GM18508 (cell line): ENCODE results near the gene PDHX.
A peak's percentile ranks its signal among the peaks of the same experiment; 100 is the strongest.

Source experiments
- ATAC-seq: cut with Tn5 transposase; IDR thresholded peaks from one replicate; pipeline ENCODE4 v1.9.1; 2021; ENCODE audit warnings: moderate number of reproducible peaks; ENCODE audit not compliant: insufficient read depth, unreplicated experiment

PDHX gene

DNA sequence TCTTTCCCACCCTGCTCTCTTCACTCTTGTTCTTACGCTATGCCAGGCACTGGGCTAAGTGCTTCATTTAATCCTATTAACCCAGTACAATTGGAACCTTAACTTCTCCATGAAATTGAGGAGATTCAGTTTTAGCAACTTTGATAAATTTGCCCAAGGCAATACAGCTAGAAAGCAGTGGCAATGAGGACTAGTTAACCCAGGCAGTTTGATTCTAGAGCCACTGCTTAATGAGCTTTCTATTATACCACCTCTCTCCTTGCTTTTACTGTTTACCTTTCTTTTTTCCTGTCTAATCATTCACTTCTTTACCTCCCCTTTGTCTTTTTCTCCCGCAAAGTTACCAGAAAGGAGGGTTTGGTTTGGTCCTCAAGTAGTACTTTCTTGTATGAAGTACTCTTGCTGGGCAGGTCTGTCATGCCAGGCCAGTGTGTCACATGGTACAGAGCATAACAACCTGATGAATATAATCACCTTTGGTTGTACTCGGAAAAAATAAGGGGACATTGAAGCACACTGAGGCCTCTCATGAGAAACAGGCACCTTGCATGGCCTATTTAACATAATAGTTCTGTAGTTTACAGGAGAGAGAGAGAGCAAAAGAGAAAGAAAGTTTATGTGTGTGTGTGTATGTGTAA, 70.6 kb downstream of the PDHX start:
- no peak for ATAC-seq

DNA sequence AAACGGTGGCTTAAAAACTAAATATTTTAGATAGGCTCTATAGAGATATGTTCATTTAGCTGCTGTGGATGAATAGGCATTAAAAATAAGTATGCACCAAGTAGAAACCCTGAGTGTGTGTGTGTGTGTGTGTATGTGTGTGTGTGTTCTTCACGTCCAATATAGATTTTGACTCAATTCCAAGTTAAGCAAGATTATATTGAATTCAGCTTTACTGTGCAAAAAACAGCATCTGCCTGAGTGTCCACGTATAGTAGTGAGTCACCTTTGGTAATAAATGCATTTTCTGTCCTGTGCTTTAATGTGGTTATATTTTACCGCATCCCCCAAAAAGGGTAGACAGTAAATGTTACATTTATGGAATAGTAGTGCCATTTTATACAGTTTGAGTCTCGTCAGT, 71.2 kb downstream of the PDHX start:
- ATAC-seq, result no peak

DNA sequence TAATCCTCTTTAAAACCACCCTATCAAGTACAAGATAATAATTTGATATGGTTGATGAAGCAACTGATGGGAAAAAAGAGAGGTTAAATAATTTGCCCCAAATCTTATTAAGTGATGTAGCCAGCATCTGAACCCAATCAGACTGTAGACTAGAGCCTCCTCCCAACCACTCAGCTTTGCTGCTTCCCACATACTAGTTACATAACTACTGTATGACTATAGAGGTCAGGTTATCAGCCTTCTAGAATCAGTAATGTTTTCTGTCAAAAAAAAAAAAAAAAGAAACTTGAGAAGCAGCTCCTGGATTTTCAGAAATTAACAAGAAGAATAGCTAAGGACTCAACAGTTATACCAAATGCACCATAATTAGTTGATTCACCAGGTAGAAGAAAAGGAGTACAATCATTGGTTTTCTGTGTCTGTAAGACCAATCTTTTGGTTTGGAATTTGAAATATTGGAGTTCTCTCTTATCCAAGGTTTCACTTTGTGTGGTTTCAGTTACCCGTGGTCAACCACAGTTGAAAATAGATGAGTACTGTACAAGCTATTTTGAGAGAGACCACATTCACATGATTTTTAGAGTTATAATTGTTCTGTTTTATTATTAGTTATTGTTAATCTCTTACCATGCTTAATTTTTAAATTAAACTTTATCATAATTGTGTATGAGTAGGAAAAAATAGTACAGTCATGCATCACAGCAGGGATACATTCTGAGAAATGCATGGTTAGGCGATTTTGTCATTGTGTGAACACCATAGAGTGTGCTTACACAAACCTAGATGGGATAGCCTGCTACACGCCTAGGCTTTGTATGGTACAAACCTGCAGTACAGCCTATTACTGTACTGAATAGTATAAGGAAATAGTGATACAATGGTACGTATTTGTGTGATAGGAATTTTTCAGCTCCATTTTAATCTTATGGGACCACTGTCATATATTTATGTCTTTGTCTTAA, 72.2 kb downstream of the PDHX start:
- no peak for ATAC-seq

DNA sequence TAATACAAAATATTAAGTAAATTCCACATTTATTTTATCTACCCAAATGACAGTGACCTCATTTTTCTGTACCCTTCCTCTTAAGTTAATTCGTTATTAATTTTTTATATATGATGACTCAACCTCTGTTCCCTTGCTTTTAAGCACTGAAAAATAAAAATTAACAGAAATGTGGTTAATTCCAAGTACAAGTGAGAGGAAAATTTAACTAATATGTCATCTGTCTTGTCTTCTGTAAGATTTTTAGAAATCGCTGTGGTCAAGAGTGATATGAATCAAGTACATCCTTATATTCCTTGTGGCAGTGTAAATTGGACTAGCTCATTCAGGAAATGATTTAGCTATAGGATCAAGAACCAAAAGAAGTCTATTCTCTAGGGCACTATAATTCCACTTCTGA, 74.5 kb downstream of the PDHX start:
- ATAC-seq, result no peak

DNA sequence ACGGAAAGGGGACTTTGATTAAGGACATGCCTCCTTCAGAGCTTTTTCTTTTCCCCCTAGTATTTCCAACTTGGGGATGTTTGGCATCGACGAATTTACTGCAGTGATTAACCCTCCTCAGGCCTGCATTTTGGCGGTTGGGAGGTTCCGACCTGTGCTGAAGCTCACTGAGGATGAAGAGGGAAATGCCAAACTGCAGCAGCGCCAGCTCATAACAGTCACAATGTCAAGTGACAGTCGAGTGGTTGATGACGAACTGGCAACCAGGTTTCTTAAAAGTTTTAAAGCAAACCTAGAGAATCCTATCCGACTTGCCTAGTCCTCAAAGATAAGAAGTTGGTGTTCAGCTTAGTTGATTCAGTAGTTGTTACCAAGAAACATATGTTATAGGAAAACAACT, 78.4 kb downstream of the PDHX start:
- ATAC-seq, result no peak

DNA sequence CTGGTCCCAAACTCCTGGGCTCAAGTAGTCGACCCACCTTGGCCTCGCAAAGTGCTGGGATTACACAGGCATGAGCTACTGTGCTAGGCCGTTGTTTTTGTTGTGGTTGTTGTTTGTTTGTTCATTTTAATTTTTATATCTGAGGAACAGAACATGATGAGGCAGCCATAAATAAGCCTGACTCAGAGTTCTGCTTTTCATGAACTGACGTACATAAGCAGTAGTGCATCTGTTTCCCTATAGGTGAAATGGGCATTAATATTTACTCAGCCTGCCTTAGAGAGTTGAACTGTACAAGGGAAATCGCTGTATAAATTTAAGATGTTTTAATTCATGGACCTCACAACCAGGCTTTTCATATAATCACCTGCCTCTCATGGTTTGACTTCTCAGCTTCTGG, 80.5 kb downstream of the PDHX start:
- no peak for ATAC-seq

DNA sequence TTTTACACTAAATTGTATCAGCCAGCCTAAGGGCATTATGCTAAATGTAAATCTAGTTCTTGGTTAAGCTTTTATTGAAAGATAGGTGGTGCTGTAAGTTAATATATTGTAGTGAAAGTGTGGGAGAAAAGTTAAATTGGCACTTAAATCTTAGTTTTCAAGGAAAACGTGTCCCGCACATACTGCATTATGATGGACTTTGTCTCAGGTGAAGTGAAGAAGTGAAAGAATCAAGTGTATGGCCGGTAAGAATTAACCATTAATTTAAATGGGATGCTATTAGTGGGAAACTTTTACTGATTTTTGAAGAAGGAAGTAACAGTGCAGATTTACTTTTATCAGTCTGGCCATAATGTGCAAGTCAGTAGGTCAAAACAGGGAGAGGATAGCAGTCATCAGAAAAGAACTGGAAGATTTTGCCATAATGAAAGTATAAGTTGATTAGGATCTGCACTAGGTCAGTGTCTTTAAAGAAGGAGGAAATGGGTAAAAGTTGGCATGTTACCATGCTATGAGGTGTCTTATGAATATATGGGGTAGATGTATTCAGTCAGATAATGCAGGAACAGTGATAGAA, 81.6 kb downstream of the PDHX start:
- ATAC-seq, result no peak

DNA sequence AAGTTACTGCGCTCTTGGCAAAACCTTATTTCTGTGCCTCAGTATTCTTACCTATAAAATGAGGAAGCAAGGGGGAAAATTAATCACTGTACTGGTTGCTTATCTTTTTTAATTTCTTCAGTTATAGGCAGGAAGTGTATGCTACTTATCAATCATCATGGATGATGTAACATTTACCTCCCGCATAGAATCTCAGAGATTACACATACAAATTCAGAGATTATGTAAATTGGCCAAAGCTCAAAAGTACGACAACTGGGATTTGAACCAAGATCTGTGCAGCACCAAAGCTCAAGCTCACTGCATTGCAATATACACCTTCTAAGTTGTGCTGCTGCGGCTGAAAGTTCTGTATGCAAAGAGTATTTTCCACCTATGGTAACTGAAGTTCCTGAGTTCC, 83.0 kb downstream of the PDHX start:
- ATAC-seq, result no peak

DNA sequence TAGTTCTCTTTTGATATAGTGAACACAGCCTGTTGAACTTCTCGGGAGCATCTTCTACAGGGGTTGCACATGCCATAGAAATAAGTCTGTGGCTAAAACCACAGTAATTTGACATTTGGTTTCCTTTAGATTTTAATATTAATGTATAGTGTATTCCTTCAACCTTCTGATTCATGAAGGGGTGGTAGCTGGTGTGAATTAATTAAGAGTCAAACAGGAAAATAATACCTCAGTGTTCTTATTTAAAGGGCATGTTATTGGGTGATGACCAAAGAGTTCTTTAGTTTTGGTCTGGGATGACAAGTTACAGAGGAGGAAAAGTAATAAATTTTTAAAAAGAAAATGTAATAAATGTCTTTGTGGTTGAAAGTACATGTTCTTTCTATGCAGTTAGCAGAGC, 86.8 kb downstream of the PDHX start:
- ATAC-seq, result no peak

DNA sequence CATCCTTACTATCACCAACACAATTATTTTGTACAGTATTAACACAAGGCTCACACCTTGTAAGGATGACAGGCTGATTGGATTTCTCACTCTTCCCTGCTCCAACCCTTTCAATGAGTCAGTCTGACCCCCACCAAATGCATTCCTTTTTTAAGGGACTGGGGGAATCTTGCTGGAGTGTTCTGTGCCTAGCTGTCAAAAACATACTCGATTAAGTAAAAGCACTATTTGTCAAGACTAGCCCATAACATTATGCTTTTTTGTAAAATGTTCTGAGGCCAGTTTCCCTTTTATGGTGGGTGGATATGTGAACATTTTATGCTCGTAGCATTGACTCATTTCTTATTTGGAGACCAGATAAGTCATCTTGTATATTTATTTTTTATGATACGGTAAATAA, 87.2 kb downstream of the PDHX start:
- ATAC-seq, result no peak

DNA sequence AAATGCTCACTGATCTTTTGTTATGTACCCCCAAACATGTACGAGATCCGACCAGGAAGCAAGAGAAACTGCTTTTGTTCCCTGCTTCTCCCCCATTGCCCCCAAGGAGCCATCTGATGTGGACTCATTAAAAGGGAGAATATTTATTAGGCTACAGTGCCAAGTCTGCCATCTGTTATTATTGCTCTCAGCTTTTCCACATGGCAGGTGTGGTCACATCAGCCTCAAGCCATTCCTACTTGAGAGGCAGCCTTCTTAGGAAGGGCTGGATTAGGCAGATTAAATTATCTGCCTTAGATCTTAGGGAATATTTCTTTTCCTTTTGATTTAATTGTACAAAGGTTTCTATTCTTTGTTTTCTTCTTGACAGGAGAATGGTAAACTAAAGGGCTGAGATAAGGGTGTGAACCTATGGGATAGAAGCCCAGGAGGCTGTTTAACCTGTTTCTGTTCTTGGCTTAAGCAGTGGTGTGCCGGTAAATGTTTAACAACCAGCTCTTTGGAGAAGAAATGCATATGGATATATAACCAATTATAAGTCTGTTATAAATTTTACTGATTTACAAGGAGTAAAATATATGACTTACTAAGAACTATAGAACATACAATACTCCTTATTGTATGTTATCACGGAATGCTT, 88.8 kb downstream of the PDHX start:
- ATAC-seq, result no peak

DNA sequence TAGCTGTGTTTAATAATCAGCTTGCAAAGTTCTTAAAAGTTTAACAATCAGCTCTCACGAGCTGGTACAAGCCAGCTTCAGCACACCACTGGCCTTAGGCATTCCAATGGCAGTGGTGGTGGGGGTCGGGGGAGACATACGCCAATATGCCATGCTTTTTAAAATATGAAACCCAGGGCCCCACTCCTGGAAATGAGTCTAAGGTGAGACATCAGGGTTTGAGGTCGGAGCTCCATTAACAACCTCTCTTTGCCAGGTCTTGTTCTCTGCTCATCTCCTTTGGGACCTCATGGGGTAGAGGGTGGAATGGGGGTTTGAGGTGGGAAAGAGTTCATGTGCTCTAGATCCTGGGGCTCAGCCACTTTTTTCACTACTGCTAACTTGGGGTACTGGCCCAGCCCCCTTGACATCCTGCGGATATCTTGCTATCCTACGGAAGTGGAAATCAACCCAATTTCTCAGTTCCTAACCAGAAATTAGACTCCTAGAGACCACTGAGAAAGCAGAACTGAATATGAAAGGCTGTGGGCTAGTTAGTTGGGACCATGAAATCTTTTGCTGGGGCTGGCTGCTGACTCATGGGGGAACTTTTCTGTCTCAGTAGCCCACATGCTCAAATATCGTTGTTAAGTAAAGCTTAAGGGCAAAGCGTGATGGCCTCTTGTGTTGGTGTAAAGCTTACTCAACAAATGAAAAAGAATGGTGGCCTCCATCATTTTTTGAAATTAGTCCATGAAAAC, 90.1 kb downstream of the PDHX start:
- ATAC-seq, result peak; percentile 83

DNA sequence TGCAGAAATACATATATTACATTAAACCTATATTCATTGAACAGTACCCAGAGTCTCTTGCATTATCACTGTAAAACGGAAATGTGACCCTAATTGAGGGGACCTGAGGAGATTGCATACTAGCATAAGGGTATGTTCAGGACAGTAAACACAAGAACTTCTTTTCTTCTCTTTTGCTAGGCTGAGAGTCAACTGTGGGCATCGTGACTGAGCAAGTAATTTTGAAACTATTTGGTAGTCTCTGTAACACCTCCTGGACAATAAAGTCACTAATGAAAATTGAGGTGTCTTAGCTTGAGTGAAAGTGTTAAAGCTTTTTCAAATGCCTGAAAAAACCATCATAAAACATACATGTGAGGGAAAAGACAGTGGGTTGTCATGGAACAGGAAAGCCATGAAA, 90.9 kb downstream of the PDHX start:
- peak; percentile 34 for ATAC-seq

DNA sequence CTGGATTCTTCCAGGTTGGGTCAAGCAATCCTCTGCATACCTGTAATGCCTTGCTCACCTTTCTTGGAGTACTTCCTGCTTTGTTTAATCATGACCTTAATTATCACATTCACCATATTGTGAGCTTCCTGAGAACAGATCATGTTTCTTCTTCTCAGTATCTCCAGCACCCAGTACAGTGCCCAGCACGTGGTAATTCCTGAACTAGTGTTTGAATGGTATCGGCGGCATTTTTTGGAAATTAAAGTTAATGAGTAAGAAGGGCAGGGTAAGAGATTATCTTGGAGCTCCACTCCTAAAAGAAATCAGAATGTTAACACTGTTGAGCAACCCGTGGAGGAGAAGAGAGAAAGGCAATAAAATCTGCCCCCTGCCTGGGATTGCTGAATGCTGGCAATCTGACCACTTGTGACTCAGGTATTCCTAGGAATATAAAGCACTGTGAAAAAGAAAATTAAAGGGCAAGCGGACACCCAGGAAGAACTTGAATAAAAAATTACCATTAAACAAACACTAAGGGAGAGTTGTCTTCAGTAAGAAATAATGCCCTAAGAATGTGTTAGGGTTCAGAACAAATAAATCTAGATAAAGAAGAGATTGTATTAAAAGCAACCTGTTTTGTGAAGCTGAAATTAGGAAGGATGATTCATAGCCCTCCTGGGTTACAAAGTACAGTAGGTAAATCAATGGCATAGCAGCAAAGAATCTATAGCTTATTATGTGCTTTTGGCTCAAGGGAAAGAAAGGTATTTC, 92.9 kb downstream of the PDHX start:
- no peak for ATAC-seq

DNA sequence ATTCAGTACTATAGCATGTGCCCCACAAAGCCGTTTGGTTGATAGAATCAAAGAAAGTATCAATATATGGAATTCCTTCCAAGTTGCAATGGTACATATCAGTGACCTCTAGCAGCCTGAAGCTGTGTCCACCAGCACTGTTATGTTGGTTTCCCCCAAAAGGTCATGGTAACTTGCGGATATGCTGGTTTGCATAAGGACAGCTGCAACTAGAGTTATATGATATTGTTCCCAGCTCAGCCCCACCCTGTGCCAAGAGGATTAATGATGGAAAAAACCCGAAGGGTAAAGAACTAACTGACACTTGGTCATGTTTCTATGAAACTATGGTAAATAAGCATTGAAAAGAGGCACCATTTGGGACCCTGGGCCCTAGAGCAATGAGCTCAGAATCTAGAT, 93.5 kb downstream of the PDHX start:
- no peak for ATAC-seq

DNA sequence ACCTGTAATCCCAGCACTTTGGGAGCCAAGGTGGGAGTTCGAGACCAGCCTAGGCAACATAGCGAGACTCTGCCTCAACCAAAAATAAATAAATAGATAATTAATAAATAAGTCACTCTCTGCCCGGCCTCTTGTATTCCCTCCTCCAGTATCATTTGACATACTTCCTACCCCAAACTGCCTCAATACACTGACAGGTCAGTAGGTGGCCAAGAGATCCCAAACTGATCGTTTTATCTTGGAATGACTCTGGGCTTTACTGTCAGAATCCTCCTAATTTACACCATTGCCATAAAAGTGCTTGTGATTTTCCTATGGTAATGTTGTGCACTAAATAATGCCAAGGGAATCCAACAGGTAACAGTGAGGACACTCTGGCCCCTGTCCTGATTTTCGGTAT, 94.2 kb downstream of the PDHX start:
- no peak for ATAC-seq

DNA sequence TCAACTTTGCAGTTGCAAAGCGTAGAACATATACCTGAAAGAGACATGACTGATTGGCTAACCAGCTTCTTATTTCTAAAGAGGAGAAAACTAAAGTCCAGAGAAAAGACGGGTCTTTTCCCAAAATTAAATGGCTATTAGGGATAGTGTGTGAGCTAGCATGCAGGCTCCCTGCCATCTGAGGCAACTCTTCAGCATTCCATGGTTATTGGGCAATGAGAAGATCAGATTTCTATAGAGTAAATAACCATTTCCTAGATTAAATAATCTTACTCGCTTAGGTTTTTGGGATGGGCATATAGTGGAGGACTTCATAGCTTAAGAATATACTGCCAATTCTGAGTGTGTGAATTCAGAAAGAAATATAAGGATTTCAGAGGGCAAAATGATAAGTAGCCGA, 95.0 kb downstream of the PDHX start:
- ATAC-seq, result no peak

DNA sequence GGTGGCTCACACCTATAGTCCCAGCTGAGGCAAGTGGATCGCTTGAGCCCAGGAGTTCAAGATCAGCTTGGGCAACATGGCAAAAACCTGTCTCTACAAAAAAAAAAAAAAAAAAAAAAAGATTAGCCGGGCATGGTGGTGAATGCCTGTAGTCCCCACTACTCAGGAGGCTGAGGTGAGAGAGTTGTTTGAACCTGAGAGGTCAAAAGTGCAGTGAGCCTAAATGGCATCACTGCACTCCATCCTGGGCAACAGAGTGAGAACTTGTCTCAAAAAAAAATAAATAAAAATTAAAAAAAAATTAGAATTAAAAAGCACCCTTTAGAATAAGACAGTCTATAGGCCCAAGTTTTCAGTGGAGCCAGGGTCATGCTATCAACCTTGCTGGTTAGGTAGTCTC, 95.5 kb downstream of the PDHX start:
- ATAC-seq, result peak; percentile 0

DNA sequence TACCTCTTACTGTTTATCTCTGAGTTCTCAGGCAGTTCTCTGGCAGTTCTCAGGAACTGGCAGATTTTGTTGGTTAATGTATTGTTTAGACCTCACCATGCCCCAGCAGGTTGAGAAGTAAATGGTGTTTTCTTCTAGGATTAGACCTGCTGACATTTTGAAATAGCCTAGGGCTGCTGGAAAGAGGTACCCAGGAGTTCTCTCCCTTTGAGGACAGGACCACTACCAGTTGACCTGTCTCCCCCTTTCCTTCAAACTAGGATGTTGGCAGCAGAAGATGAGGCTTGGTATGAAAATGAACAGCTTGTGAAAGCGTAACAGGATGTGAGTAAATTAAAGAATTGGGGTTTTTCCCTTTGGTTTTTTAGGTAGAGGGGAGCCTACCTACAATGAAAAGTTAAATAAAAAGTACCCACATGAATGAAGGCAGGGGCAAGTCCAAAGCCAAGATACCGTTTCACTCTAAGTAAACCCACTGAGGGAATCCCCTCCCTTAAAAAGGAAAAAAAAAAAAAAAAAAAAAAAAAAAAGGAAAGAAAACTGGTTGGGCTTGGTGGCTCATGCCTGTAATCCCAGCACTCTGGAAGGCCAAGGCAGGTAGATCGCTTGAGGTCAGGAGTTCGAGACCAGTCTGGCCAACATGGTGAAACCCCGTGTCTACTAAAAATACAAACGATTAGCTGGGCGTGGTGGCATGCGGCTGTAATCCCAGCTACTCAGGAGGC, 96.2 kb downstream of the PDHX start:
- ATAC-seq, result peak; percentile 54
